Hematopoietic multipotent progenitor cell treated with erythropoietin and hydrocortisone succinate and interleukin-3 and kit ligand, for 15 days (in vitro differentiated cells): ENCODE data around the gene PARD3B.
"Not testable (repeated sequence)": the region's sequence is repeated elsewhere in the genome, so short reads cannot be mapped to it uniquely, and the experiment has no call there.

ENCODE experiments used
- DNase-seq: peaks from one replicate; pipeline ENCODE4 v3.0.0-alpha.2; 2015; ENCODE audit warnings: low spot score

Gene PARD3B

DNA sequence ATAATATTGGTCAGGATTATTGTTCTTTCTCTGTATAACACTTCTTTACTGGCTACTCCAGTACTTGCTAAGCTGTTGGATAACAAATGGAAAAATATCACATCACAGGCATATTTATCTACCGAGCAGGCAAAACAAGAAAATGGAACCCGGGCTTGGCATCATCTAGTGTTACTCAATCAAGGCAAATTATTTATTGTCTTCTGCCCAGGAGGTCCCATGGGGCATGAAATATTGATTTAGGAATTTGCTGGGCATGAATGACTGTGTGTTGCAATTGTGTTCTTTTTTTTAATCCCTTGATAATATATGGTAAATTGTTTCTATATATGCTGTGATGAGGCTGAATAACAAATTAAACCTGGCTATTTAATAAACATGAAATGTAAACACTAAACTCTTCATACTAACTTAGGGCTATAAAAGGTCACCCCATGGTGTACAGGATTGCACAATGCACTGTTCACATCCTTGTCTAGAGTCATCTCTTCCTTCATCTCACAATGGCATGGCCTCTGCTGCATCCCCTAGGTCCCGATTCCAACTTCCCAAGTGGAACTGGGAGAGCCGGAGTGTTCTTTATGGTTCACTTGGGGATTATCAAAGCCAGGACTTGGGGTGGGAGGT is 2.2 kb upstream of the PARD3B start:
- no peak for DNase-seq

DNA sequence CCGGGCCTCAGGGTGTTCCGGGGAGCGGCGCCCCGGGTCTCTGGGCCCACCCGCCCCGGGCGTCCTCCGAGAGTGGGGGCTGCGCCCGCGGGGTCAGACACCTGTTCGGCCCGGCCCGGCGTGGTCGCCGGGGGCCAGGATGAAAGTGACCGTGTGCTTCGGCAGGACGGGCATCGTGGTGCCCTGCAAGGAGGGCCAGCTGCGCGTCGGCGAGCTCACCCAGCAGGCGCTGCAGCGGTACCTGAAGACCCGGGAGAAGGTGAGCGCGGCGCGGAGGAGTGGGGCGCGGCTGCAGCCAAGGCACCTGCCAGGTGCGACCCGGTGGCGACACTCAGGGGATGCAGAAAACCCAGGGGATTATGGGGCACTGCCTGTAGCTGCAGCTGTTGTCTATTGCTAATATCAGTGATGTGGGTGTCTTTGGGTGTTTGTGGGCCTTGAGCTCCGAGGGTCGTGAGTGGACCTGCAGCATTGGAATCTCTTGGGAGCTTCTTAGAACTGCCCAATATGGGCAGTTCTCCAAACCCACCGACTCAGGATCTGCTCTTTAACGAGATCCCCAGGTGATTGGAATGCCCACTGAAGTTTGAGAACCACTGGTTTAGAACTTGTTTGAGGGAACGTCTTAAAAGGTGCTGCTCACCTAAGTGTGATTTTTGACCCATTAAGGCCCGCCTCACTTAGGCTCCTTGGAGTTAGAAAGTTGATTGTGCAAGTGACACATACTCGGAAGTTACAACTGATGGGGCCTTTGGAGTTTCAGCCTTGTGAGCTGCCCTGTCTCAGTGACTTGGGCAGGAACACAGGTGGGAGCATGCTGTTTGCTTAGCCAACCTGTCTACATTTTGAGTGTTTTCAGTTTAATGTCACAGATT is 823 bp downstream of the PARD3B start:
- no peak for DNase-seq

DNA sequence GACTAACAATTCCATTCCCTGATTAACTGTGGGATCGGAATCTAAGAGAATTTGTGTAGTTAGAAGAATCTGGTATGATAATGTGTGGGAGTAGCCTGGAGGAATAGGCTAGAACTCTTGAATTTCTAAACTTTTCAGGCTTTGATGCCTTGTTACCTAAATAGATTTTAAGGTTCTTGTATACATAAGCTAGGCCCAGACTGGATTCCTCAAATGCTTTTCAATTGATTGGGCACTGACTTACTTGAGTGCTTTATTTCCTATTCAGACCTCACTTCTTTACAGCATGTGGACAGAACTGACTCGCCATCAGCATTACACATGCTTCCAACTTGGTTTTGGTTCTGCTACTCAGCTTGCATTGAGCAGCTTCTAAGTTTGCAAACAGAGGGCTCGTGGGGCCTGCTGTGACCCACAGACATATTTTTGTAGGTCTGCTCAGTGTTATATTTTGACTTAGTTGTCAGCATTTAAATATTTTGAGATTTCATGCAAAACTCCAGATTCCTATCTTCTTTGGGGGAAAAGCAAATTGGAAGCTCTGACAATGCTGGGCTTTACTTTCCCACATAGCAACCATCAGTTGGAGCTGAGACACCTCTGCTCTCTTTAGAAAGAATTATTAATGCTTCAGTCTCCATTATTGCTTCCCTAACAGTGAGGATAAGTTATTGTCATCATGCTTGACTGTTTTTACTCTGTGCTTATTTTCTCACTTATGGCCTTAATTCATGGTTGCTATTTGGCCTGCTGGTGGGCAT is 5.7 kb downstream of the PARD3B start:
- DNase-seq, result no peak

DNA sequence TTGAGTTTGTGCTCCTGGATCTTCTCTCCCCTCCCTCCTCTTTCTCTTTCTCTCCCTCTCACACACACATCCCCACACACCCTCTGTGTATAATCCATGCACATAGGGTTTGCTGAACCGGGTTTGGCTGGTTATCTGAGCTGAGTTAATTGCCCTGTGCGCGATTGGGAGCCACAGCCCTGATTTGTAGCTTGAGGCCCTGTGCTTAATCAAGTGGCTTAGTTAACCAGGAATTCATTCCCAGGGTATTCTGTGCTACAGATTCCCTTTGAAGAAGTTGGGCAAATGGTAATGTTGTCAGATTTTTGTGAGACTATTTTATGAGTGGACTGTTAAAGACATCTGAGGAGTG is 6.2 kb downstream of the PARD3B start:
- DNase-seq, result no peak

DNA sequence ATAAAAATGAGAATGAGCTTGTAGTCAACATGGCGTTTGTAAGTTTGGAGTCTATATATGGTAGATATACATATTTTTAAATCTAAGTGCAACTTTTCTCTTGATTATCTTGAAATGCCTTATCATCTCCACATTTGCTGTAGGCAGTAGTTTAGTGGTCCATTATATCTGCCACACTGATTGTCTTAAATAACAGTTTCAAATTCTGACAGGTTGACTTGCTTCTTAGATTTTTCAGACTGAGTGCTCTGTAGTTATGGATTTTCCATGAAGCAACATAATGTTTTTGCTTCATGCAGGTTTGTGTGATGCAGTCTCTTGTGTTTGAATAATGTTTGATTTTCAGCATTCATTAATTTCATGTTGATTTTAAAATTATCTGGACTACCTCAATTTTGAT is 12.3 kb downstream of the PARD3B start:
- no peak for DNase-seq

DNA sequence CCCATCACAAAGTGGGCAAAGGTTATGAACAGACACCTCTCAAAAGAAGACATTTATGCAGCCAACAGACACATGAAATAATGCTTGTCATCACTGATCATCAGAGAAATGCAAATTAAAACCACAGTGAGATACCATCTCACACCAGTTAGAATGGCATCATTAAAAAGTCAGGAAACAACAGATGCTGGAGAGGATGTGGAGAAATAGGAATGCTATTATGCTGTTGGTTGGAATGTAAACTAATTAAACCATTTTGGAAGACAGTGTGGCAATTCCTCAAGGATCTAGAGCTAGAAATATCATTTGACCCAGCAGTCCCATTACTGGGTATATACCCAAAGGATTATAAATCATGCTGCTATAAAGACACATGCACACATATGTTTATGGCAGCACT is 14.1 kb downstream of the PARD3B start:
- not testable (repeated sequence) for DNase-seq

DNA sequence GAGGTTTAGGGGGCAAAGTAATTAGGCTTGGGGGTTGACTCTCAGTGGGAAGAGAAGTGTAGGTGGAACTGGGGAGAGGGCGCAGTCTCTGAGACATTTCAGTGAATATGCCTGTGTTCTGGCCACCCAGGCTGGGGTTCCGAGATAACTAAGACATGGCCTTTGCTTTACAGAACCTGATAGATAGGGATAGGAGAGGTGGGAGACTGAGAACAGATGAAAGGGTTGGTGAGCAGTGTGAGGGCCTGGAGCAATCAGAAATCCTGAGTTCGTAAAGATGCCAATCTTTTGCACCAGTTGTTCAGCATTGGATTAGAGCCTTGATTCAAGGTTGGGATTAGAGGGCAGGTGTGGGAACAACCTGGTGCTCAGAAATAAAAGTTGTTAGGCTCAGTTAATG is 15.6 kb downstream of the PARD3B start:
- DNase-seq, result no peak

DNA sequence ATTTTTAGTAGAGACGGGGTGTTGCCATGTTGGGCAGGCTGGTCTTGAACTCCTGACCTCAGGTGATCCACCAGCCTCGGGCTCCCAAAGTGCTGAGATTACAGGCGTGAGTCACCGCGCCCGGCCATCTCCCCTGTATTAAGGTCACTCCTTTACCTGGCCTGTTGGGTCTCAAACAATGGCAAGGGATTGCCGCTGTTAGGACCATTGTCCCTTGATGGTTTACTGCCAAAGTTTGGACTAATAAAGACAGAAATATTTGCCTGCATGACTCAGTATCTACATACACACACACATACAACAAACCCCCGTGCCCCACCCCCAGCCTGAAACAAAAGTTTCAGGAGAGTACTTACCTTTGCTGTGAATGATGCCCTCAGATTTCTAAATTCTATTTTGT is 16.5 kb downstream of the PARD3B start:
- no peak for DNase-seq

DNA sequence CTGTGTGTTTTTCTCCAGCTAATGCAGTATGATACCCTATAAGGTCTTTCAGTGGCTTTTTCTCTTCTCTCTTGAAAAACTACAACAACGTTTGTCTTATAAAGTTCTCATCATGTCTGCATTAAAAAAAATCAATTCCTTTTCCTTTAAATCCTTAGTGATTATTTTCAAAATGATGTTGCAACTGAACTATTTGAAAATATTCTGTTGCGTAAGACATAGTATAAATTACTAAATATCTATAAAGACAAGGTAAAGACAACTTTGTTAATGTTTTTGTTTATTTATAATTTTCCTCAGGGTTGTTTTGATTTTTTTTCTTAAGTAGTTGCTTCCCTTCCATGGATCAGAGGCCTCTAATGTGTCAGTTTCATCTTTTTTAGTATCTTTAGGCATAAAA is 21.2 kb downstream of the PARD3B start:
- no peak for DNase-seq

DNA sequence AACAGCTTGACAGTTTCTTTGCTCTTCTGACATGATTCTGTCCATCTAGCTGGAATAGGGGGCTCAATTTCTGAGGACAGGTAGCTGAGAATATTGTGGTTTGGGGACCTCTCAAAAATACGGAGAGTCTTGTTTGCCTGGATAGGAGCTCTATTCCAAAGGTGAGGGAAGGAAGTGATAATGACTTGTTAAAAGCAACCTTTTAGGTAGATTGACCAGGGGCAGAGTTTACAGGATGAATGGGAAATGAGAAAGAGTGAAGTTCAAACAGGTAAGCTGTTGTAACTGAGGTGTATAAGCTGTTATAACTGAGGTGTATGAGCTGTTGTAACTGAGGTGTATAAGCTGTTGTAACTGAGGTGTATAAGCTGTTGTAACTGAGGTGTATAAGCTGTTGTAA is 25.1 kb downstream of the PARD3B start:
- no peak for DNase-seq

DNA sequence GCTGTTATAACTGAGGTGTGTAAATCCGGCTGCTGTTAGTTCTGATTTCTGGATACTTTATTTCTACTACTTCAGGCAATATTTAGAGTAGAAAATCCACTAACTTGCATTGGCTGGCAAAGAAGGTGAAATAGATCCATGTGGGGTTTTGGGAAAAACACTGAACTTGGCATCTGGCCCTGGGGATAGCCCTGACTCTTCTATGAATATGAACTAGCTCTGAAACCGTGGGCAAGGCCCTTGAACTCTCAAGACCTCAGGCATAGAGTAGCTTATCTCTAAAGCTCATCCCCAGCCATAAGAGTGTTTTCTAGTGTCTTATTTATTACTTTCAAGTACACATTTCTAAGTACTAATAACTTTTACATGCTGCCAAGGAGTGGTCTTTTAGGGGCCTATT is 25.8 kb downstream of the PARD3B start:
- DNase-seq, result no peak

DNA sequence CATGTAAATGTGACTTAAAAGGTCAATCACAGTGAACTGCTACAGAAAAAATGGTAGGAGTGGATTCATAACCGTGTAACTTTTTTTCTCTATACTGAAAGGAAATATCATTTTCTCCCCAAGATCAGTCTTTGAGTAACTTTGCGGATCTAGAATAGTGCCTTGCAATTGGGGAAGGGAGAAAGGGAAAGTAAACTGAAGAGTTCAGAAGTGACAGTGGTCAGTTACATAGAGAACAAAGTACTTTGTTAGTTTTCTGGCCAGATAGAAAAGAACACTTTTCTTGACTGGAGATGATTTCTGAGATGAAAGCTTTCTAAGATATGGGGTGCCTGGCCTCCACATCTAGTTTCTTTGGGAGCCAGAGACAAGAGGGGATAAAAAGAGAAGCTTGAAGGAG is 26.6 kb downstream of the PARD3B start:
- no peak for DNase-seq

DNA sequence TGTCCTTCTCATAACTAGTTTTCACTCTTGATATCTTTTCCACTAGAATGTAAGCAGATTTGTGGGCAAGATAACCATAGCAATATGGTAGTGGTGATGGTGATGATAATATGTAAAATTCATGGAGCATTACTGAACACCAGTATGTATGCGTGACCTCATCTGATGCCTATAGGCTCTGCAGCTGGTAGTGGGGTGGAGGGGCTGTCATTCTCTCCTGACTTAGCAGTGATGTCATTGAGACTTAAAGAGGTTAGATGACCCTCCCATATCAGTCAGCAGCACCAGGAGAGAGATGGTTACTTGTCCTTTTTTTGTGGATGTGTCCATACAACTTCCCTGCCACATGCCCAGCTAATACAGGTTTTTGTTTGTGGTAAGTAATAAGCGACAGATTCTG is 27.9 kb downstream of the PARD3B start:
- DNase-seq, result no peak

DNA sequence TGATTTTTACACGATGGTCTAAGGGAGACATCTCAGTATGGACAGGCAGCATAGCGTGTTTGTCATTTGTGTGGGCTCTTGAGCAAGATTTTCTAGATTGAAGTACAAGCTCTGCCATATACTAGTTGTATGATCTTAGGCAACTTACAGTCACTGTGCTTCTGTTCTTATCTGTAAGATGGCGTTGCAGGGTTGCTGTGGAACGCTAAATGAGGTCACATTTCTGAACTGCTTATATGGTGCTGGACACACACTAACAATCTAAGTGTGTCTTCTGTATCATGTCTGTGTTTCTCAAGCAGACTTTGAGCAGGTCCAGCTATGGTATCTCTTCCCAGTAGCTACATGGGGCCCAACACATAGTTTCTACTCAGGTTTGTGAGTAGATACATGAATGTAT is 29.2 kb downstream of the PARD3B start:
- DNase-seq, result no peak

DNA sequence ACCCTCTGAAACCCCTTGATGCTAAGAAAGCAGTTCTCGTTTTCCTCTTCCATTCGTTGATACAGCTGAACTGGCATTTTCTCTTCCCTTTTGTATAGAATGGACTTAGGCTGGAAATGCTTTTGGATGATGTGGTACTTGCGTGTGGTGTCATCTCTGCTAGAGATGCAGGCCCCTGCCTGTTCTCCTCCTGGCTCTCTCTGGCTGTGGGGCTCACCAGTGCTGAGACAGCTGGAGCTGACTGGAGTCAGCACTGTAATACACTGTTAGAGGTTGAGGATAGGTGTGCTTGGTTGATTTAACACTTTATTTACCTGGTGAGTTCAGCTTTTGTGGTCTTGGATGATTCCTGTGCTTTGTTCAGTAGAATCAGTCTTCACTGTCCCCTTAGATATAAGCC is 30.2 kb downstream of the PARD3B start:
- DNase-seq, result no peak

DNA sequence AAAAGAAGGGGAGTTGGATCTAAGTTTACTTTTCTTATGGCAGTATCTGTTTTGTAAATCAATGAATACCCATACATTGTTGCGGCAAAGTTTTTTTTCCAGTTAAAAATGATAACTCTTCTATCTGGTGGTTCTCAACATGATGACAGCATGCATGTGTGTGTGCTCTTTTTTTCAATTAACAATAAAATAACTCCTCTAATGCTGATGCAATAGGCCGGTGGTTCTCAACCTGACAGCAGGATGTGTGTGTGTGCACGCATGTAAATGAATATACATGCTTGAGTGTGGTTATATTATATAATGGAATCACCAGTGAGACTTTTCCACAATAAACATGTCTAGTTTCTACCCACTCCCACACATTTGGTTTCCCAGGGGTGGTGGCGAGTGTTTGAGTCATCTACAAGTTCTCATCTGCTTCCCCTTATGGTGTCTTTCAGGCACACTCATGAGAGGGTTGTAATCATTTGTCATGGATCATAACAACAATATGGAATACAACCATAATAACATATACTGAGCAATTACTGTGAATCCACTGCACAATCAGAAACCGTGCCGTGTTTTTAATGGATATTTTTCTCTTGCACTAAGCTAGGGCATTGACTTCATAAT is 31.2 kb downstream of the PARD3B start:
- no peak for DNase-seq

DNA sequence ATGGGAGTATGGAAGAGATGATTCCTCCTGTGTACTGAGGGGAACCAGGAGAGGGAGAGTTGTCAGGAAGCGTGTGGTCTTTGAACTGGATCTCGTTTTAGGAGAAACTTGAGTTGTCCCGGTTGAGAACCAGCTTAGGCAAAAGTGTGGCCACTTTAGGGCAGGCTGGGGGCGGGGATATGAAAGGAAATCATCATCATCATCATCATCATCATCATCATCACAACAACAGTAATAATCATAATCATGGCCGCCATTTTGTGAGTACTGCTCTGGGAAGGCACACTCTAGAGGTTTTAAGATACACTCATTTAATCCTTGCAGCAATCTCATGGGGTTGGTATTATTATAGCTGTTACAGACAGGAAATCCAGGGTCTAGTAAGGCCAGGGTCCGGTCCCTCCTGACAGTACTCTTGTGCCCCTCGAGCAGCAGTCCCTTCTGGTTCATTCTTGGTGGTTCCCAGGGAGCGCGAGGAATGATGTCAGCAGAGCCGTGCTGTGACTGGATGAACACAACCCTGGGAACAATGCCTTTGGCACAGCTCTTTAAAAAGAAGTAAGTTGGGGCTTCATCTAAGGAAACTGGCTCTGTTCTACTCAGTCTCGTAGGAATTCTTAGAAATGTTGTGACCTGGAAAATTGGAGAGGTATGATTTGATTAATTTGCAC is 33.8 kb downstream of the PARD3B start:
- no peak for DNase-seq

DNA sequence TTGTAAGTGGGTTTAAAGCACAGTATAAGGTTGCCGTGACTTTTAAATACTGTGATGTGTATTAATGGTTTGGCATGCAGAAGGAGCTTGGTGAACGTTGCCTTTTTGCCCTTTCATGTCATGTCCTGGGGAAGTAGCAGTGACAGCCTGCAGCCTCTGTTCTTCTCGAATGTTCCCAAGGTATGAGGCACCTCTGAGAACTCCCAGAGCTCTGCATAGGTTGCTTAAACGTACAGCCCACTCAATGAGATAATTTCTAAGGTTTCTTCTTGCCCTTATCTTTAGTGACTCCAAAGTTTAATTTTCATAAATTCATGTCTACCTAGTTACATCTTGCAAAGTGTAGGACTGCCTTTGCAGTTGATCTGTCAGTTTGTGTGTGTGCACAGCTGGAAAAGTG is 36.7 kb downstream of the PARD3B start:
- no peak for DNase-seq

DNA sequence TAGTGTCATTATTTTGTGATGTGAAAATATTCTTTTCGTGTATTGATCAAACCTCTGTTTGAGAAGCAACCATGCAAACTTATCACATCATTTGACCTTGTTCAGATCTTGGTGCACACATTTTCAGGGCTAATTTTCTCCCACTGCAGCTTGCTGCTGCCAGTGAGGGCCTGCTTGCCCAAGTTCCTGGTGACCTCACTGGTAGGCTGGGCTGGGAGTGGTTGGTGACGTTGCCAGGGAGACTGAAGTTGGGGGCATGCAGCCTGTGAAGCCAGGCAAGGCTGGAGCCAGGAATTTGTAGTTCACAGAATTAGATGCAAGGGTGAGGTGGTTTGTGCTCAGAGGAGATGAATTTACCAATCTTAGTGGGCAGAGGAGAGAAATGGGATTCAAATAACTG is 38.5 kb downstream of the PARD3B start:
- no peak for DNase-seq

DNA sequence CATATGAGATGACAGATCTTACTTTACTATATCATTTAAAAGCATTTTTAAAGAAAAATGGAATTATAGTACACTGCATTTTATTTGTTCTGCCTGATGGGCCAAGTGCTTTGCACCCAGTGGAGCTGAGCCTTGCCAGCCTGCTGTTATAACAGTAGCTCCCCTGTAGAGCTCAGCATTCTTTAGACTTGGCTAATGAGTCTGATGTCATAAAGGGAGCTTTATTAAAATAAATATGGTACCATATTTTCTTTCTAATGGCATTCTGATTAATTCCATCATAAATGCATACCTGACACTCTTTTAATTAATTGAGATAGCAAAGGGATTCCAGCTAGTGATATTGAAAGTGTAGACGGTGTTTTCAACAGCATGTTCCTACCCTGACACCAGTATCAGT is 40.7 kb downstream of the PARD3B start:
- no peak for DNase-seq

DNA sequence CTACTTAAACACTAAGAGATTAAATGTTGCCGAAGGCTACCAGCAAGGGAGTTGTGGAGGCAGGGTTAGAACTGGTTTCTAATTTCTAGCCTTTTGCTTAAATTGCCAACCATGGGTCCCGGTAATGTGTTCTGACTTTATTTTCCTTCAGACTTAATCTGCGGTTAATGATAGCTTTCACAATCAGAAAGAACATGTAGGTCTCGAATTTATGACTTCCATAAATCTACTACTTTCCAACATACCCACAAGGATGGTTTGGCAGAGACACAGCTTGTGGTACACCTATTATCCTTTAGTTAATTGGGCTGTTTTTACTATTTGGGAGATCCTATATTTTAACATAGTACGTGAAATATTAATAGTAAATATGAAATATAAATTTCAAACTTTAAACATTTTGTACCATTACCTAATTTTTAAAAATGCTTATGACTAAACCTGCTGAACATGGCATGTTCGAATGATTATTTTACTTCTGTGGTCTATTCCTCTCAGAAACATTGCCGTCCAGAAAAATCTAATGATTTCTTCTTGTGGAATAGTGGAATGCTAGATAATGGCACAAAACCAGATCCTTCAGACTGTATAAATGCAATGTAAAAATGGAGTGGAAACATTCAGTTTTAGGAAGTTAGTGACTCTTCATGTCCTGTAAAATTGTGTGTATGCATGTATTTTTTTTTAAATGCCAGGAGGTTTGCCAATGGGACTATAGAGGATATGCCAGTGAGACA is 41.3 kb downstream of the PARD3B start:
- DNase-seq, result no peak

DNA sequence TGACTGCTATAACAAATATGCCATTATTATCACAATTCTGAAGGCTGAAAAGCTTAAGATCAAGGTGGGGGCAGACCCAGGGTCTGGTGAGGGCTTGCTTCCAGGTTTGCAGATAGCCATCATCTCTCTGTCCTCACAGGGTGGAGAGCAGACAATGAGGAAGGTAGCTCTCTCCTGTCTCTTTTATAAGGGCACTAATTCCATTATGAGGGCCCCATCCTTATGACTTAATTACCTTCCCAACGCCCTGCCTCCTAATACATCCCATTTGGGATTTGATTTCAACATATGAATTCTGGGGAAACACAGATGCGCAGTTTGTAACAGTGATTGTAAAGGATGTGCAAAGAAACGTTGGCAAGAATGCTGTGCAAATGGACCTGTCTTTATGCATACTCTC is 44.8 kb downstream of the PARD3B start:
- DNase-seq, result no peak
